Neural crest cell (in vitro differentiated cells): ENCODE results near the gene RPL11. TPM values are rescaled to one million over a fixed set of nuclear protein-coding genes. Genes with fewer than 3 reads are reported as not detected.

Source experiments
- DNase-seq: peaks from one replicate; pipeline ENCODE4 v3.0.0; 2021; ENCODE audit warnings: low read depth, mixed read lengths, low spot score
- H3K27ac Mint-ChIP-seq: one replicate; pipeline ENCODE4 v1.8.0; 2021; ENCODE audit warnings: mild to moderate bottlenecking, mixed read lengths; ENCODE audit not compliant: unreplicated experiment
- H3K27me3 Mint-ChIP-seq: 2 replicates; pipeline ENCODE4 v1.8.0; 2021; ENCODE audit warnings: low read depth, mild to moderate bottlenecking, mixed read lengths
- H3K36me3 Mint-ChIP-seq: 2 replicates; pipeline ENCODE4 v1.8.0; 2021; ENCODE audit warnings: low read depth, mild to moderate bottlenecking, mixed read lengths
- H3K4me1 Mint-ChIP-seq: 2 replicates; pipeline ENCODE4 v1.8.0; 2021; ENCODE audit warnings: mixed read lengths
- H3K4me3 Mint-ChIP-seq: one replicate; pipeline ENCODE4 v1.8.0; 2021; ENCODE audit warnings: mild to moderate bottlenecking, mixed read lengths
- H3K9me3 Mint-ChIP-seq: 2 replicates; pipeline ENCODE4 v1.8.0; 2021; ENCODE audit warnings: mixed read lengths
- long read RNA-seq: library from polyadenylated mRNA; unstranded; transcript quantifications from one replicate; pipeline ENCODE4 v2.0.0, GENCODE V29; 2020
- total RNA-seq: library from RNA; stranded (reverse); gene quantifications from 2 replicates; pipeline ENCODE4 v1.2.1, GENCODE V29; 2021
- TF ChIP-seq, protein P1 (sequence below): fragments of 200-600 bp; sonication (generic); conservative IDR thresholded peaks from 2 replicates; pipeline ENCODE4 v1.5.0; 2021; ENCODE audit warnings: antibody characterized with exemption, mild to moderate bottlenecking

The RPL11 gene
- 1,184 and 1,252 TPM in 2 replicates for total RNA-seq
- long read RNA-seq, transcript RPL11-203 (5 exons, 879 nt) = minor isoform, 47 of 893 reads
- long read RNA-seq, transcript RPL11-206 (6 exons, 1,017 nt) = major isoform, 692 of 893 reads
- long read RNA-seq, transcript RPL11-201 (6 exons, 660 nt) = minor isoform, 106 of 893 reads
- long read RNA-seq, partial matches to known transcripts = 29 of 893 reads
- long read RNA-seq, other reads (novel, unspliced or antisense) = 15 of 893 reads

DNA sequence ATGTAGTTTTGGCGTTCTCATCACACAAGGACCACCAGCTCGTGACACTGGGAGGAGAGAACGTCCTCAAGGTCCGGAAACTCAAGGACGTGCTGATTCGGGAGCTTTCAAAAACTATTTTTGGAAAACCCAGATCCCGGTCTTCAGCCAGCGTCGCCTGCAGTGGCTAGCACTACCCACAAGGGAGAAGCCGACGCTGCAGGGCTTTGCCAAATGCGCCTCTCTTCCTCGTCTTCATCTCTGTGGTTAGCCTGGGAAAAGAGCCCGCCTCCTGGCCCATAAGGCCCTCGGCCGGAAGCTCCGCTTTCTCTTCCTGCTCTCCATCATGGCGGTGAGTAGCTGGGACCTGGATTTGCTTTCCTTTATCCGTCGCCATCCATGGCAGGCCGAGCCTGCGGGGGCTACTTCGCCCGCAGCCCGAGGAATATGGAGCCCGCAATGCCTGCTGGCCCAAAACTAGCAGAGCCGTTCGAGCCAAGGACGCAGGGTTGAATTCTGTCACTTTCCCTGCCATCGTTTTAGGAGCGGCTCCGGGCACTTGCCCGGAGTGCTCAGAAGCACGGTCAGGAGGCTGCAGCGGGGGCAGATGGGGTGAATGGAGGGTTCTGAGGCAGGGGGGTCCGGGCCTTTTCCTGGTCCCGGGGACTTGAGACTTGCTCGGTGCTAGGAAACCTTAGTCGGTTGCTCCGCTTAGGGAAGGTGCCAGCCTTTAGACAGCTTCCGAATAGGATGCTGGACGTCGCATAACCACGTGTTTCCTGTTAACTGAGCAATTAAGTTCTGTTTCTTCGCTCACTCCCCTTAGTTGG, at the start of gene RPL11:
Gene RPL11 (plus strand): TSS at position 308 of the 809 bp plus-strand sequence. CDS start 18 bp downstream, at position 326.
- peak; percentile 81 for DNase-seq
- TF ChIP-seq, protein P1, sequence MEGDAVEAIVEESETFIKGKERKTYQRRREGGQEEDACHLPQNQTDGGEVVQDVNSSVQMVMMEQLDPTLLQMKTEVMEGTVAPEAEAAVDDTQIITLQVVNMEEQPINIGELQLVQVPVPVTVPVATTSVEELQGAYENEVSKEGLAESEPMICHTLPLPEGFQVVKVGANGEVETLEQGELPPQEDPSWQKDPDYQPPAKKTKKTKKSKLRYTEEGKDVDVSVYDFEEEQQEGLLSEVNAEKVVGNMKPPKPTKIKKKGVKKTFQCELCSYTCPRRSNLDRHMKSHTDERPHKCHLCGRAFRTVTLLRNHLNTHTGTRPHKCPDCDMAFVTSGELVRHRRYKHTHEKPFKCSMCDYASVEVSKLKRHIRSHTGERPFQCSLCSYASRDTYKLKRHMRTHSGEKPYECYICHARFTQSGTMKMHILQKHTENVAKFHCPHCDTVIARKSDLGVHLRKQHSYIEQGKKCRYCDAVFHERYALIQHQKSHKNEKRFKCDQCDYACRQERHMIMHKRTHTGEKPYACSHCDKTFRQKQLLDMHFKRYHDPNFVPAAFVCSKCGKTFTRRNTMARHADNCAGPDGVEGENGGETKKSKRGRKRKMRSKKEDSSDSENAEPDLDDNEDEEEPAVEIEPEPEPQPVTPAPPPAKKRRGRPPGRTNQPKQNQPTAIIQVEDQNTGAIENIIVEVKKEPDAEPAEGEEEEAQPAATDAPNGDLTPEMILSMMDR = peak; percentile 74
- peaks cover 38% of the 10 kb centered on the region for H3K36me3 Mint-ChIP-seq
- H3K9me3 Mint-ChIP-seq = no peaks in the 10 kb centered on the region
- peaks cover 46% of the 10 kb centered on the region for H3K4me1 Mint-ChIP-seq
- no peaks in the 10 kb centered on the region for H3K27me3 Mint-ChIP-seq
- H3K27ac Mint-ChIP-seq = peak within 1 kb of the TSS; percentile 100
- peak within 1 kb of the TSS; percentile 99 for H3K4me3 Mint-ChIP-seq

DNA sequence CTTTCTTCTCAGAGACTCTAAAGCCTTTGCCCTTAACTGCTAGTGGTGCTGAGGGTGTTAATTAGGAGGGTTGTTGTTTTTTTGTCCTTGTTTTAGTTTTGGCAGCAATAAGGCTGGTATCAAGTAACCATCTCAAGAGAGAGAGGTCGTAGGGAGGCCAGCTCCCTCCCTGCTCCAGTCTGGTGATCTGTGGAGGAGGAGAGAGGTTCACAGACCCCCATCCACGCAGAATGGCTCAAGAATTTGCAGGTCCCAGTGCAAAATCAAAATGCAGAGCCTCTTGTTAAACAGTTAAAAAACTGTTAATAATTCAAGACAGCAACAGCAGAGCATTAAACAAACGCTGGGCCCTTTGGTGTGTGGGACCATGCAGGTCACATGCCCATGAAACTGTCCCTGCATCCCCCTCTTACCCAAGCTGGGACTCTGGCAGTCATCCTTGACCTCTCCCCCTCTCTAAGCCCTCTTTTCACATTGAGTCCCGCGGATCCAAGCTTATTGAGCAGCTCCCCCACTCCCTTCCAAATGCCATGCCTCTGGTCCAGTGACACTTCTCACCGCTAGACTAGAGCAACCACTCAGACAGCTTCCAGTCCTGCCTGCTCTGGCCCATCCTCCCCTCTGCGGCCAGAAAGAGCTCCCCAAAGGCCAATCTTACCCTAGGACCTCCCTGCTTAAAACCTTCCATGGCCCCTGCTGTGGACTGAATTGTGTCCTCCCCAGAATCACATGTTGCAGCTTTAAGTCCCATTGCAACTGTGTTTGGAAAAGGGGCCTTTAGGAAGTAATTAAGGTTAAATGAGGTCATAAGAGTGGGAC, 47.7 kb upstream of the RPL11 start:
- Mint-ChIP-seq H3K36me3 (no peaks in the 10 kb centered on the region), H3K4me1 (peaks cover 15% of the 10 kb centered on the region), H3K27me3 (peaks cover 3% of the 10 kb centered on the region), H3K27ac (no peak overlapping the region), H3K4me3 (no peak overlapping the region), H3K9me3 (no peaks in the 10 kb centered on the region)
- TF ChIP-seq, protein P1 = no peak
- no peak for DNase-seq

DNA sequence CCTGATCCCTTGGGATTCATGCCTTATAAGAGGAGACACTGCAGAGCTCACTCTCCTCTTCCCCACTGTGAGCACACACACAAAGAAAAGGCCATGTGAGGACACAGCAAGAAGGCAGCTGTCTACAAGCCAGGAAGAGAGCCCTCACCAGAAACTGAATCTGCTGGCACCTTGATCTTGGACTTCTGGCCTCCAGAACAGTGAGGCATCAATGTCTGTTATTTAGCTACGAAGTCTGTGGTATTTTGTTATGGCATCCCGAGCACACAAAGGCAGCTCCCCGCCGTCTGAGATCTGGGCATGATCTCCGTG, 47.1 kb upstream of the RPL11 start:
- Mint-ChIP-seq H3K27ac (no peak overlapping the region), H3K4me1 (peaks cover 15% of the 10 kb centered on the region), H3K4me3 (no peak overlapping the region), H3K9me3 (no peaks in the 10 kb centered on the region), H3K36me3 (no peaks in the 10 kb centered on the region), H3K27me3 (peaks cover 3% of the 10 kb centered on the region)
- no peak for DNase-seq
- TF ChIP-seq, protein P1 = no peak

DNA sequence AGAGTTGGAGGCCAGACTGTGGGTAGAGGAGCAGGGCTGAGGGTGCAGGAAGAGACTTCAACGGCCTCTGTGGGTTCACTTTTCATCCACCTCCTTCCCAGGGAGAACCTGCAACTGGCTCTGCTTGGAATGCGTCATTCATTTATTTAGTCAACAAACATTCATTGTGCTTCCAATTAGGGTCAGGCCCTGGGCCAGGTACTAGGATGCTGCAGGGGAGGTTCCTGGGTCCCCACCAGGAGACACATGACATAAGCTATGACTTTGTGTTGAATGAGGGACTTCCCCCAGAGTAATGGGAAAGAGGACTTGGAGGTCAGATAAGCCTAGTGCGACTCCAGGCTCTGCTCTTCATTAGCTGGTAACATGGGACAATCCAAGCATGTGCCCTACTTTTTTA, 46.3 kb upstream of the RPL11 start:
- Mint-ChIP-seq H3K36me3 (no peaks in the 10 kb centered on the region), H3K9me3 (no peaks in the 10 kb centered on the region), H3K4me1 (peaks cover 15% of the 10 kb centered on the region), H3K27me3 (peaks cover 5% of the 10 kb centered on the region), H3K27ac (no peak overlapping the region), H3K4me3 (no peak overlapping the region)
- TF ChIP-seq, protein P1 = no peak
- DNase-seq = no peak

DNA sequence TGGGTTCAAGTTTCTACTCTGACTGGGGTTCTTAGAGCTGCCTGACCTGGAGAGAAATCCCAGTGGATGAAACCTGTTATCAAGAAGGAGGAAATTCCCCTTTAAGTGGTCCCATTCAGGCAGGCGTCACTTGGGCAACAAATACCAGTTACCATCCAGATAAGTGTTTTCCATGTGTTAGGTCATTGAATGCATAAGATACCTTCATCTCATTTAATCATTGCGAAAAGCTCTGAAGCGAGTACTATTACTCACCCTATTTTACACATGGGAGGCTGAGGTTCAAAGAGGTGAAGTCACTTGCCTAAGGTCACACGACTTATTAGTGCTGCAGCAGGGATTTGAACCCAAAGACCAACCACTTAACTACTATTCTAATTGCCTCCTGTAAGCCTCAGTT, 45.5 kb upstream of the RPL11 start:
- no peaks in the 10 kb centered on the region for H3K9me3 Mint-ChIP-seq
- no peaks in the 10 kb centered on the region for H3K36me3 Mint-ChIP-seq
- TF ChIP-seq, protein P1 = no peak
- H3K27me3 Mint-ChIP-seq = peaks cover 11% of the 10 kb centered on the region
- H3K4me3 Mint-ChIP-seq = no peak overlapping the region
- no peak overlapping the region for H3K27ac Mint-ChIP-seq
- H3K4me1 Mint-ChIP-seq = peaks cover 15% of the 10 kb centered on the region
- DNase-seq = no peak
